Daoy (cell line): ENCODE measurements around the gene WNK4. TPM values are rescaled to one million over a fixed set of nuclear protein-coding genes. Genes with fewer than 3 reads are reported as not detected.

Source experiments
- DNase-seq: peaks from one replicate; pipeline ENCODE4 v3.0.0-alpha.2; 2015; ENCODE audit warnings: low read depth
- total RNA-seq: library from RNA; depleted of rRNA; stranded (reverse); fragments of >200 nt; shearing (Covaris generic); gene quantifications from 2 replicates; pipeline ENCODE4 v1.2.3, GENCODE V29; 2014

Gene WNK4
- total RNA-seq, 1 experiment from 2014 or later: 1.7 TPM

GRCh38 chr17:42772945-42773289, 7.5 kb upstream of the WNK4 start:
- DNase-seq: no peak

GRCh38 chr17:42773290-42774035, 6.9 kb upstream of the WNK4 start, which contains the start of gene VPS25:
TSS of gene VPS25 (plus strand) at chr17:42773449. CDS start at chr17:42773476, 27 bp downstream.
- DNase-seq: peak; percentile 83

- DNase-seq: peak; percentile 69
These were observed 6.2 kb upstream of the WNK4 start for GRCh38 chr17:42774066-42774745.

GRCh38 chr17:42775534-42776098, 4.8 kb upstream of the WNK4 start:
- peak; percentile 88 for DNase-seq

- no peak for DNase-seq
These were observed 1.8 kb upstream of the WNK4 start for GRCh38 chr17:42778570-42778969.

- no peak for DNase-seq
These were observed 990 bp upstream of the WNK4 start for GRCh38 chr17:42779304-42779935.

GRCh38 chr17:42780851-42781638, 635 bp downstream of the WNK4 start:
- DNase-seq: no peak

- no peak for DNase-seq
These were observed 1.3 kb downstream of the WNK4 start for GRCh38 chr17:42781639-42782165.

GRCh38 chr17:42782166-42783061, 2.0 kb downstream of the WNK4 start:
- DNase-seq: no peak

GRCh38 chr17:42783062-42783790, 2.8 kb downstream of the WNK4 start:
- peak; percentile 78 for DNase-seq

- DNase-seq: no peak
These were observed 3.4 kb downstream of the WNK4 start for GRCh38 chr17:42783791-42784138.

- DNase-seq: no peak
These were observed 4.0 kb downstream of the WNK4 start for GRCh38 chr17:42784409-42784808.

- DNase-seq: no peak
These were observed 4.6 kb downstream of the WNK4 start for GRCh38 chr17:42784811-42785592.

- no peak for DNase-seq
These were observed 6.9 kb downstream of the WNK4 start for GRCh38 chr17:42787266-42787665.

GRCh38 chr17:42791948-42792347, 11.5 kb downstream of the WNK4 start:
- no peak for DNase-seq

GRCh38 chr17:42792545-42792944, 12.1 kb downstream of the WNK4 start:
- DNase-seq: no peak

GRCh38 chr17:42795061-42795460, 14.7 kb downstream of the WNK4 start:
- no peak for DNase-seq

GRCh38 chr17:42795465-42795864, 15.1 kb downstream of the WNK4 start:
- no peak for DNase-seq
